ENCODE data around the gene MRPL10. TPM values are rescaled to one million over a fixed set of nuclear protein-coding genes. Genes with fewer than 3 reads are reported as not detected.

The MRPL10 gene
- total and polyA plus RNA-seq, 2 donors (not counting 3 experiments of a cell fraction or from before 2014, with no cell fraction given), result 43.4 to 84.0 TPM

DNA sequence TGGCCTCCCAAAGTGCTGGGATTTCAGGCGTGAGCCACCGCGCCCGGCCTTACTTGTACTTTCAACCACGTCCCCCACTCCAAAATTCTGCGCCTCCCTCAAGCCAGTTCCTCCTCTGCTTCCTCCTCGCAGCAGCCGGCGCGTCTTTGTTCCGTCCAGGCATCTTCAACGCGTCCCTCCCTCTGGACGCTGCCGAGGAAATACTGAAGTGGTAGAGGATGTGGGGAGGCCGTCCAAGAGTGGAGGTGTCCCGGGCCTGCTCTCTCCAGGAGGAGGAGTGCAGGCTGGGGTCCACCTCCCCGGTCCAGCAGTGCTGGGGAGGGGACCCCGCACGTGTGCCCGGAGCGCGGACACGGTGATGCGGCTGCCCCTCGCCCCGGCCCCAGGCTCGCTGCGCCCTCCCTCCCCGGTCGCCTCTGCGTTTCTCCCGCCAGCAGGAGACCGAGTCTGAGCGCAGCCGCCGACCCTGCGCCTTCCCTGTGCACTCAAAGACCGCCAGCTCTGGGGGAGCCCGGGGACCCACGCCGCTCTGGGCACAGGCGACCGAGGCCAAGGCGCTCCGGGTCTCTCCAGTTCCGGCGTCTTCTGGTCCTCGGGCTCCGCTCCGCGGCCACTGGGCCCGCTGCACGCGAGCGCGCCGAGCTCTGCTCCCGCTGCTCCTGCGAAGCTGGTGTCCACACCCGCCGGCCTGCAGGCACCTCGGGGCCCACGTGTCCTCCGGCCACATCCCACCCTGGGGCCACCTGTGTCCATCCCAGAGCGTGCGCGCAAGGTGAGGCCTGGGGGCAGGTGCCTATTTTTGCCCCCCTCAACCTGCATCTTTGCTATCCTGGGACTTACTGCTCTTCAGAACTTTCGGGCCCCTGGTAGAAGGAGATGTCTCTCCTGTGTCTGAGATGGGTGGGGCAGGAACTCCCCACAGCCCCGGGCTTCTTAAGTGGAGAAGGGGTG is 41.5 kb downstream of the MRPL10 start:
- ChIA-PET POLR2A (no interaction called here), CTCF (interaction anchor here (0.6 to 1.1 kb wide), 14 partner anchors 8 to 126 kb away, joined by 3 to 13 read pairs (median 4); partner anchors contain the start of gene TBX21)
- Histone ChIP-seq H4K20me1 (replicated peaks; ENCODE audit: control insufficient read depth, extremely low read depth, insufficient read depth, low read length) (no peaks in the 10 kb centered on the region), H3K79me2 (ENCODE audit: control insufficient read depth, insufficient read depth, low read length) (no peaks in the 10 kb centered on the region), H3K9ac (replicated peaks; ENCODE audit: extremely low read depth, insufficient read depth, low read length) (no peak overlapping the region), H3K4me2 (ENCODE audit: insufficient read depth, low read length) (peak overlapping the region; percentile 51), H3K27ac (ENCODE audit: insufficient read depth, low read depth, low read length) (no peak overlapping the region), H3K27me3 (ENCODE audit: control insufficient read depth in 2 of 2, insufficient read depth in 2 of 2, low read length in 2 of 2) (peaks cover 25 to 58% of the 10 kb centered on the region in 2 experiments), H3K9me3 (replicated peaks; ENCODE audit: control insufficient read depth, insufficient read depth, low read length) (no peaks in the 10 kb centered on the region), H3K9me1 (replicated peaks; ENCODE audit: control insufficient read depth, extremely low read depth, insufficient read depth, low read length) (no peaks in the 10 kb centered on the region), H3K4me3 (replicated peaks in 1 of 3; ENCODE audit: insufficient read depth in 1 of 3, low read depth in 1 of 3, low read length in 3 of 3) (peak overlapping the region in 2 of 3 experiments; percentile 6 to 12), H2AFZ (ENCODE audit: low read depth, low read length) (peak overlapping the region; percentile 59), H3K4me1 (ENCODE audit: control insufficient read depth, extremely low read depth, insufficient read depth, low read length) (peaks cover 5% of the 10 kb centered on the region), H3K36me3 (ENCODE audit: control insufficient read depth in 2 of 2, extremely low read depth in 1 of 2, insufficient read depth in 2 of 2, low read length in 2 of 2) (no peaks in the 10 kb centered on the region)
- TF ChIP-seq JUN (IDR thresholded peaks at IDR 0.05; ENCODE audit: borderline replicate concordance, insufficient read depth, insufficient read length, low read depth) (no peak), POLR2AphosphoS5 (IDR thresholded peaks at IDR 0.05; ENCODE audit: insufficient read depth, low read depth, low read length) (no peak), FOS (IDR thresholded peaks at IDR 0.05; ENCODE audit: borderline replicate concordance, insufficient read depth, low read length) (no peak), EZH2 (IDR thresholded peaks at IDR 0.05; ENCODE audit: borderline replicate concordance, low read depth, low read length, severe bottlenecking) (peak; percentile 71)
- TF ChIP-seq, protein P1, sequence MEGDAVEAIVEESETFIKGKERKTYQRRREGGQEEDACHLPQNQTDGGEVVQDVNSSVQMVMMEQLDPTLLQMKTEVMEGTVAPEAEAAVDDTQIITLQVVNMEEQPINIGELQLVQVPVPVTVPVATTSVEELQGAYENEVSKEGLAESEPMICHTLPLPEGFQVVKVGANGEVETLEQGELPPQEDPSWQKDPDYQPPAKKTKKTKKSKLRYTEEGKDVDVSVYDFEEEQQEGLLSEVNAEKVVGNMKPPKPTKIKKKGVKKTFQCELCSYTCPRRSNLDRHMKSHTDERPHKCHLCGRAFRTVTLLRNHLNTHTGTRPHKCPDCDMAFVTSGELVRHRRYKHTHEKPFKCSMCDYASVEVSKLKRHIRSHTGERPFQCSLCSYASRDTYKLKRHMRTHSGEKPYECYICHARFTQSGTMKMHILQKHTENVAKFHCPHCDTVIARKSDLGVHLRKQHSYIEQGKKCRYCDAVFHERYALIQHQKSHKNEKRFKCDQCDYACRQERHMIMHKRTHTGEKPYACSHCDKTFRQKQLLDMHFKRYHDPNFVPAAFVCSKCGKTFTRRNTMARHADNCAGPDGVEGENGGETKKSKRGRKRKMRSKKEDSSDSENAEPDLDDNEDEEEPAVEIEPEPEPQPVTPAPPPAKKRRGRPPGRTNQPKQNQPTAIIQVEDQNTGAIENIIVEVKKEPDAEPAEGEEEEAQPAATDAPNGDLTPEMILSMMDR (IDR thresholded peaks at IDR 0.05; ENCODE audit: extremely low read depth in 1 of 2, insufficient read depth in 1 of 2, low read depth in 1 of 2, low read length in 2 of 2), result peak; percentile 27 to 69
- TF ChIP-seq, protein P2, sequence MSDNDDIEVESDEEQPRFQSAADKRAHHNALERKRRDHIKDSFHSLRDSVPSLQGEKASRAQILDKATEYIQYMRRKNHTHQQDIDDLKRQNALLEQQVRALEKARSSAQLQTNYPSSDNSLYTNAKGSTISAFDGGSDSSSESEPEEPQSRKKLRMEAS (IDR thresholded peaks at IDR 0.05; ENCODE audit: insufficient read depth, insufficient read length), result no peak
- peak; percentile 35 for DNase-seq (ENCODE audit: low read depth, low spot score)
- dilution Hi-C loops (cut with MboI; ENCODE audit: extremely low pct_ligation_motif_present, low sequenced_read_pairs), result no loop called here
- BruUV-seq (replicated peaks), result no TSS peak
- intact Hi-C loops (cut with micrococcal nuclease), result no loop called here
- FAIRE-seq, result peak; percentile 18
